NCI-H2227 treated with DMSO at 0.1 percent for 48 hours (cell line): ENCODE results near the gene SYDE2.
"Not testable (repeated sequence)": the region's sequence is repeated elsewhere in the genome, so short reads cannot be mapped to it uniquely, and the experiment has no call there.

Experiments used
- DNase-seq: peaks from one replicate; lab custom pipeline; 2025; lab: John Stamatoyannopoulos, UW

Gene SYDE2

DNA sequence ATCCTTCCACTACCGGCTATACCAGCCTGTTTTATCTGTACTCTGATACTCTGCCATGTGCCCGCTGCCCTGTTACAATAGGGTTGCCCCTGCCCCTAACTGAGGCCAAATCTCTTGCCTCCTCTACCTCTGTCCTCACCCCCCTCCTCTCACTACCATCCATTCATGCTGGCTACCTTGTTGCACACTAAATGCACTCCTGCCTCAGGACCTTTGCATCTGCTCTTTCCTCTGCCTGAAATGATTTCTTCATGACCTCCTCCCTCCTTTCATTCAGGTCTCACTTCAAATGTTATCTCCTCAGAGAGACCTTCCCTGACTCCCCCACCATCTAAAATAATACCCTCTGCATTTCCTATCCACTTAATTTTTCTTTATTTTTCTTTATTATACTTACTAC is 7.7 kb upstream of the SYDE2 start:
- DNase-seq, result no peak

DNA sequence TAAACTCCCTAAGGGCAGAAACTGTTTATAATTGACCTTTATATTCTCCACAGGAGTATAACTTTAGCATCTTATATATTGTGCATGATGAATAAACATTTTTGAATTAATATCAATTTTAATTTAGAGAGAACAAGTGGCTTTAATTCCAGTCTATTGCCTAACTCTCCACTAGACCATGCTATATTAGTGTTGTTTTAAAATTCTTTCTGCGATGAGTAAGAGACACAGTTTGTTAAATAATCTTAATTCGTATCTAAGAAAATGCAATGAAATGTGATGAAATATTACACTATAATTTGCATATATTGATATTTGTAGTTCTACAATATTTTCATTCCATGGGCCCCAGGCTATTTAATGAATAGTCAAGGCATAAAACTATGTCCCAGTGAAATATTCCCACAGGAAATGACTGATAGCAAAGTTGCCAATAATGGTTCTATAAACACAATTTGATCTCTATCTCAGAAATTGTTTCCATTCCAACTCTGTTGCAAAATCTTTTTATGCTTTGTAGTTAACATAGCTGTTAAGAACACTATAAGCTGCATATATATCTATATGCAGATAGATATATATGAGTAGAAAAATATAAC is 2.9 kb upstream of the SYDE2 start:
- no peak for DNase-seq

DNA sequence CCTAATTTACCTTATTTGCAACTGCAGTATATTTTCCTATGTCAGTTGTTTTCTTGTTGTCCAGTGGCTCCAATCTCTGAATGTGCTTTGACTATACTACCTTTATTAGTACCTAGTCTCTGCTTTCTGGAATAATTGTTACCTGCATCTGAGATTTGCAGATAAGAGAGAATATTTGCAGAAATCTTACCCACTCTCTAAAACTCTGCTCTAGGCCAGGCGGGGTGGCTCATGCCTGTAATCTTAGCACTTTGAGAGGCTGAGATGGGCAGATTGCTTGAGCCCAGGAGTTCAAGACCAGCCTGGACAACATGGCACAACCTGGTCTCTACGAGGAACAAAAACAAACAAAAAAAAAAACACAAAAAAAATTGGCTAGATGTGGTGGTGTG is 2.0 kb upstream of the SYDE2 start:
- DNase-seq, result no peak

DNA sequence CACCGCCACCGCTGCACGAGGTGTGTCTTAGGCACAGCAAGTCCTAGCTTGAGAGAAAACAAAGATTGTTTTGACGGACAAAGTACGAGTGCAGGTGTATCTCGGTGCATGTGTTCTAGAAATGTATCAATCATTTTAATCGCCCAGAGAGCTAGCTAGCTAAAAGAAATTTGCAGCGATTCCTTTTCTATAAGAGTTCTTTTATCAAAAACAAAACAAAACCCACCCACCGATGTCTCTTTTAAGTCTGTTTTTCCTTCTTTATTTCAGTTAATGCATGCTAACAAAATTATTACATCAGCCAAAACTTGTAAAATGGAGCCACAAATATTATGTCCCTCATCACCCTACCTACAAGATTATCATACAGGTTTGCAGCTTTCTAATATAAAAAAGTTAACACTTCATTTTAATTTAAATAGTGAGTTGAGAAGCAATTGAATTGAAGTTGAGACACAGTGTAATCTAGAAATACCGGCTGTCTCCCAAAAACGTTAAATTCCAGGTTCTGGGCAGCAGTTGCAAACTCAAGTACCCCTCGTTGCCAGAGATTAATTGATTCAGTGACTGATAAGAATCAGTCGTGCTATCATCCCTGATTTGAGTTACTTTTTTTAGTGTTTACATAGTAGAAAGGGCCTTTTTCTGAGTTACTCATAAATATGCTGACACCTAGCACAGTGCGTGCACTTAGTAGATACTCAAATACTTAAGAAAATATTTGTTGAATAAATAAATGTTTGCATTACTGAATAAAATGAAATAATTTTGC is 1.5 kb upstream of the SYDE2 start:
- no peak for DNase-seq

DNA sequence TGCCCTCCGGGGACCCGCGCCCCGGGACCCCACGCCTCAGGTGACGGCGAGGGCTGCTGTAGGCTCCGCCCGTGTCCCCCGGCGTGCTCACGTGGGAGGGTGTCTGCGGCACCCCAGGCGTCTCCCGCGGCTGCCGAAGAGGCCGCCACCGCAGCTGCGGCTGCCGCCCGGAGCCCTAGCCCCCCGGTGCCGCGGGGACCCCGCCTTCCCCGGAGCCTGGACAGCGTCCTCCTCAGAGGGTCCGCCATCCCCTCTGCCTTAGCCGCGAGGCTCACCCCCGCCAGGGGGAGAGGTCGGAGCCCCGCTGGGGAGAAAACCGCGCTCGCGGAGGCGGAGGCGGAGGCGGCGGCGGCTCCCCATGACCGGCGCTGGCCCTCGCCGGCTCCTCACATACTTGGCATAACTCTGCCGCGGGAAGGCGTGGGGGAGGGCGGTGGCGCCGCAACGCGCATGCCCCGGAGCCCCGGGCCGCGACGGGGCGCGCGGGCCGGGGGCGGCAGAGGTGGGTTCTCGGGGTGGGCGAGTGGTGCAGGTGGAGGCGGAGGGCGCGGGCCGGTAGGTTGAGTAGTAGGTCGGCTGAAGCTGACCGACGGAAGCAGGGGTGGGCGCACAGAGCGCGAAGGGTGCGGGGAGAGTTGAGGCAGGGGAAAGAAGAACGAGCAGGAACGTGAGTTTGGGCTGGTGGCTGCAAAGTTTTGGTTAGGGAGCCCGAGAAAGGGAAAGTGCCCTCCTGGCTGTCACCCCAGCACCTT is 700 bp upstream of the SYDE2 start:
- no peak for DNase-seq

DNA sequence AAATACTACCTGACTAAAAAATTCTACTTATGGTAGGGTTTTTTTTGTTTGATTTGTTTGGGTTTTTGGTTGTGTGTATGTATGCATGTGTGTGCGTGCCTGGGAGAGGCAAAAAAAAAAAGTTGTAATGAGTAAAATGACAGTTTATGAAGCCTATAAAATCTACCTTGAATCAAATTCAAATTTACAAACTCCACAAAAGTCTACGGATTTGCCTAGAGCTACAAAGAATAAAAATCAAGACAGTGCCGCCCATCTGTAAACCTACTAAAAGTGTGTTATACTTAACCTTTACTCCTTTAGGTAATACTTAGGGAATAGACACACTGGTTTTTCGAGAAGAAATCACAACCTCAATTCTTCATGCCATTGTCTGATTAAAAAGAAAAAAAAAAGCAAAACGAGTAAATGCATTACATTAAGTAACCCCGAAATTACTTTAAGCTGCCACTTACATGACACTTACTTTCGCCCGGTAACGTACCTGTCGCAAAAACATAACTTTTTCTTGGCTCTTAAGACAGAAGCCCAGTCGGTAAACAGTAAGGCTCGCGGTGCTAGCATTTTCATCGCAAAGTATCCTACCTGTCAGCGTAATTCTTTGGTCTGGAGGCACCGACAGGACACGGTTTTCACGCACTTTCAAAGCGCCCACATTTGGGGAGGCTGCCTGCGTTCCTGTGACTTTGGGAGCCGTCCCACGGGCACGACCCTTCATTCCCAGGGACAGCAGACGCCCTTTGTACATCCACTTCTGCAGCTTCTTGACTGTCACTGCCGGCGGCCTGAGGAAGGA is 951 bp downstream of the SYDE2 start:
- no peak for DNase-seq

DNA sequence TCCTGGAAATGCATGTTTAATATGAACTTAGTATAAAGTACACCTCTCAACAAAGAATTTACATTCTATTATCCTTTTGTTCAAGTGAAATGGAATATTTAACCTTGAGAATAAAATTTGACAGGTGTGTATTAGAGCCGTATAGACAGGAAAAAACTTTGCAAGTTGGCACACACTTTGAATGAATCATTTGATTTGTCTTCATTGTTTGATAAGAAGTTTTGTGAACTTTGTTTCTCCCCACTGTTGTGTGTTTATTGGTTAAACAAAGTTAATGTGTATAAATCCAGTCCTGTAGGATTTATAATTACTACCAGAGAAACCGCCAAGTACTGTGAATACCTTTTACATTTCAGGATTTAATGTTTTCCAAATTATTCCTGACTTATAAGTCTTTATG is 2.0 kb downstream of the SYDE2 start:
- no peak for DNase-seq

DNA sequence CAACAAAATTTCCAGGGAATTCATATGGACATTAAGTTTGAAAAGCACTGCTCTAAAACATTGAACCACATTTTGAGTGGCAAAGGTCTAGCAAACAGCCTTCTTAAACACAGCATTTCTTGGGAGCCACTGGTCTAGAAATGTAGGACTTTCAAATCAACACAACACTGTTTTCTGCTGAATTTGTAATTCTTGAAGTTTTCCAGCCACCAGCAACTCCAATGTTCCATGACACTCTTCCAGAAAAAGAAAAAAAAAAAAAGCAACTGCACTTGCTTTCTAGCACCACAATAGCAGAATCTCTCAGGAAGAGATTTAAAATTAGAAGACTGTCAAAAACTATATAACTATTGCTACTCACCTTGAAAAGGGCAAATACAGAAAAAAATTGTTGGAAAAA is 4.5 kb downstream of the SYDE2 start:
- DNase-seq, result no peak

DNA sequence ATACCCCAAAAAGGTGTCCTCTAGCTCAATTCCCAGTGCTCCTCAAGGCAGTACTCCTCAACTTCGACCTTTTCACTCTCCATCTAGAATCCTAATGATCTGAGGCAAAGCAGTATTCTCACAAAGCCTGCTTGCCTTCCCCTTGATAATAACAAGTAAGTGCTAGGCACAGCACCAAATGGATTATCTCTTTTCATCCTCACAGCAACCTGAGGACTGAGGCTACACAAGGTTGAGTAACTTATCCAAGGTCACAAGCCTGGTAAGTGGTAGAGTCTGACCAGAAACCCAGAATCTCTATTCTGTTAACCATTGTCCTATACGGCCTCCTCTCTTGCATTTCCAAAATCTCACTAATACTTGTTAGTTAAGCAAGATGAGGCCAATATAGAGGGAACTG is 5.1 kb downstream of the SYDE2 start:
- DNase-seq, result no peak

DNA sequence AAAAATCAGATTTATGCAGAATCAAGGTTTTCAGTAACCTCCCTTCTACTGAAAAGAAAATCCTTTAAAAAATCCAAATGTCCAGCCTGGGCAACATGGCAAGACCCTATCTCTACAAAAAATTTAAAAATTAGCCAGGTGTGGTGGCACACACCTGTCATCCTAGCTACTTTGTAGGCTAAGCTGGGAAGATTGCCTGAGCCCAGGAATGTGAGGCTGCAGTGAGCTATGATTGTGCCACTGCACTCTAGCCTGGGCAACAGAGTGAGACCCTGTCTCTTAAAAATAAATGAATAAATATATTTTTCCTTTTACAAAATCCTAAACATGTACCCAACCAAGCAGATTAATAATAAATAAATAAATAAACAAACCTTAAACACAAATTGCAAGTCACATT is 8.7 kb downstream of the SYDE2 start:
- not testable (repeated sequence) for DNase-seq

DNA sequence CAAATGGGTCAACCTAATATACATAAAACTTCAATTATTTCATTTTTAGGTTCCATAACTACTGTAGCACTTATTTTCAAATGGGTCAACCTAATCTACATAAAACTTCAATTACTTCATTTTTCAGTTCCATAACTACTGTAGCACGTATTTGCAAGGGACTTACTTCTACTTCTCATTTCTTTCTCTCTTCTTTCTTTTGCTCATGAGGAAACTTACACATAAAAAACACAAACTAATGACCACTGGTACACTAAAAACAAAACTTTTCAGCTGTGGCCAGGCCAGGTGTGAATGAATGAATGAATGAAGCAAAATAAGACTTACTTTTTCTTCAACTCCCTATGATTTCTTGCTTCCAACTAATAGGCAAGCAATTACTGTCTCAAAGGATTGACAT is 11.7 kb downstream of the SYDE2 start:
- DNase-seq, result no peak

DNA sequence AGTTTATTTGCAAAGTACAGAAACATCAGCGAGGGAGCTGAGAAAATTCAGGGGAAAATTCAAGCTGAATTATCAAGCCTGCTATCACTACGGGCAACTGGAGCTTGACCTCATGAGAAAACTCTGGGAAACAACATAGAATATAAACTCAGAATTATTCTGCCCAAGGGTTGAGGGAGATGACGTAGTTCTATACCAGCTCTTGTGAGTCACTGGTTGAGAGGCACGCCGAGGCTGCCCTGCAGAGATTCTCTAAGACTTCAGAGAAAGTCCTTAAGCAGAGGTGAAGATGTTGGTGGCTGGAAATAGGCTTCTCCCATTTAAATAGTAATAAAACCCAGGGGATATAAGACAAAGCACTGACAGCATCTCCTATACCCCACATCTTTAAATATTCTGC is 12.3 kb downstream of the SYDE2 start:
- no peak for DNase-seq

DNA sequence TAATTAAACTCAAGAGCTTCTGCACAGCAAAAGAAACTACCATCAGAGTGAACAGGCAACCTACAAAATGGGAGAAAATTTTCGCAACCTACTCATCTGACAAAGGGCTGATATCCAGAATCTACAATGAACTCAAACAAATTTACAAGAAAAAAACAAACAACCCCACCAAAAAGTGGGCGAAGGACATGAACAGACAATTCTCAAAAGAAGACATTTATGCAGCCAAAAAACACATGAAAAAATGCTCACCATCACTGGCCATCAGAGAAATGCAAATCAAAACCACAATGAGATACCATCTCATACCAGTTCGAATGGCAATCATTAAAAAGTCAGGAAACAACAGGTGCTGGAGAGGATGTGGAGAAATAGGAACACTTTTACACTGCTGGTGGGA is 13.8 kb downstream of the SYDE2 start:
- DNase-seq, result not testable (repeated sequence)

DNA sequence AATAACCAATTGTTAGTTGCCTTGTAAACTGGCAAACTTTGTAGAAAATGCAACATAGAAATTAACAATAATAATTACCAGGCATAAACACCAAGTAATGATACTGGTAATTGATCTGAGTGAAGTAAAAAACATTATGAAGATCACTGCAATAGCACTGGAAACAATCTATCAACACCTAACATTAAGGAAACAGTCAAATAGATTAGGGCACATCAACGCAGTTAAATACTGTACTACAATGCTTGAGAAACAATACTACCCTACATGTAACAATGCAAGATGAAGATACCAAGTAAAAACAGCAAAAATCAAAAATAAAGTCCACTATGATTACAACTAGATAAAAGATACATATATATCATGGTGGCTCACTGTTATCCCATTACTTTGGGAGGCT is 16.6 kb downstream of the SYDE2 start:
- no peak for DNase-seq

DNA sequence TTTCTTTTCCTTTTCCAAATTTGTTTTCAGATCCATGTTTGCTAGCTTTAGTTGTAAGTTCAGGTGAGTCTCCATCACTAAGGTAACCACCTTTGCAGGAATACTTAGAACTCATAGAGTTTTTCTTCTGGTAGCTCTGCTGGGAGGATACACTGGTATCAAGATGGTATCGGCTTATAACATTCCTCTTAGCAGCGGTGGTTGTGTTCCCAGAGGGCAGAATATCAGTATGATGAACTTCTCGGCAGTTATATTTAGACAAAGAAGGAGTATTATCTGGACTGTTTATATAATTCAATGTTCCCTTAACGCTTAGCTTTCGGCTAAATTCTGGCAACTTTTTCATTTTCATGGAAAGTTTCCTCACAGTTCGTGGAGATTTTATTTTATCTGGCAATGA is 18.1 kb downstream of the SYDE2 start:
- DNase-seq, result no peak

DNA sequence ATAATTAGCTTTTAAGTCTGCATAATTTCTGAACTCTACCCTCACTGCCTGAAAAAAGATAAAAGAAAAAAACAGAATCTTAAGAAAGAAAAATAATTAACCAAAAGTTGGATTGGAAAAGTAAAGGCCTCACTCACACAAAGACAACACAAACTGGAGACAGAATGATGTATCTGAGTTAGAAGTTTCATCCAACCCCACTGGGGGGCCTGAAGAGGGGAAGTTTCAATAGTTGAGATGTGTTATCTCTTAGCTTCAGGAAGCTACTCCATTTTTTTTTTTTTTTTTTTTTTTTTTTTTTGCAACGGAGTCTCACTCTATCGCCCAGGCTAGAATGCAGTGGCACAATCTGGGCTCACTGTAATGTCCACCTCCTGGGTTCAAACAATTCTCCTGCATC is 19.9 kb downstream of the SYDE2 start:
- no peak for DNase-seq

DNA sequence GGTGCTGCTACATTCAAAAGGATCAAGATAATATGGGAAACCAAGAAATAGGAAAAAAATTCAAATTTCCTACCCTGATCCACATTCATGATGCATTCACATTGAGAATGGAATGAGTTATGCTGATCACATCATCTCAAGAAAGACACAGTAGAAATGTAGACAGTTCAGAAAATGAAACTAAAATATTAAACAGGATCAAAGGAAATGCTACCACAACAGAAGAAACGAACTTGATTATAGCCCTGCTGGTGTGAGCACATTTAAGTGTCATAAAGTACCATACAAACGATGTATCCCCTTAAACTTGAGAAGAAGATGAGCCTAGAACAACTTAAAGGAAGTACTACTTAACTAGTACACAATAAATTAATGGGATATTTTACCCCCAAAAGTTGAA is 21.3 kb downstream of the SYDE2 start:
- no peak for DNase-seq

DNA sequence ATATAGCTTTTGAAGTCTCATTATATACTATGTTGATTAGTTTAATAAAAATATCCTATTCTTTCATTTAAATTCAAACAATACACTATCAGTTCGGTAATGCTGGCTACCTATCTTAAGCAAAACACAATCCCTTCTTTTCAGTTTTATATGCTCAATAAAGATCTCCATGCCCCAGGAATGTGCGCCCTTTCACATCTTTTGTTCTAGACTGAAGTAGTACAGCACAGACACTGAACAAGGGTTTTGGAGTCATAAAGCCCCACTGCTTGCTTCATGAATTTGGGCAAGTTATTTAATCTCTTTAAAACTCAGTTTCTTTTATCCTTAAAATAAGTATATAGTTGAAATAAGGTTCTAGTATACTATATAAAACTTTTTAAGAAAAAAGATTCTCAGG is 22.4 kb downstream of the SYDE2 start:
- no peak for DNase-seq

DNA sequence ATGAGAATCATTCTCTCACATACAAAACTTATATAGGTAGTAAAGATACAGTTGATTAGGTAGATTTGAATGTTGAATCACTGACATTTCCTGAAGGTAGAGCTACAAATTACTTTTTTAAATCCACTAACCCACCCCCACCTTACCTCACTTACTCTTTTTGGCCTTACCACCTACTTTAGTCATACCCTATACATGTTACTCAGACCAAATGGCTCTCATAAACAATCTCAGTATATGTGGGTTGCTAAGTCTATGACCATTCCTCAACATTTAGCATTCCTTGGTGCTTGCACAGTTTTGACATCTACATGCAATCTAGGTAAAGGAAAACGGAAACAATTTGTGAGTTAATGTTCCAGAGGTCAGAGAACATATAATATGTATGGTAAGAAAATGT is 26.3 kb downstream of the SYDE2 start:
- DNase-seq, result no peak

DNA sequence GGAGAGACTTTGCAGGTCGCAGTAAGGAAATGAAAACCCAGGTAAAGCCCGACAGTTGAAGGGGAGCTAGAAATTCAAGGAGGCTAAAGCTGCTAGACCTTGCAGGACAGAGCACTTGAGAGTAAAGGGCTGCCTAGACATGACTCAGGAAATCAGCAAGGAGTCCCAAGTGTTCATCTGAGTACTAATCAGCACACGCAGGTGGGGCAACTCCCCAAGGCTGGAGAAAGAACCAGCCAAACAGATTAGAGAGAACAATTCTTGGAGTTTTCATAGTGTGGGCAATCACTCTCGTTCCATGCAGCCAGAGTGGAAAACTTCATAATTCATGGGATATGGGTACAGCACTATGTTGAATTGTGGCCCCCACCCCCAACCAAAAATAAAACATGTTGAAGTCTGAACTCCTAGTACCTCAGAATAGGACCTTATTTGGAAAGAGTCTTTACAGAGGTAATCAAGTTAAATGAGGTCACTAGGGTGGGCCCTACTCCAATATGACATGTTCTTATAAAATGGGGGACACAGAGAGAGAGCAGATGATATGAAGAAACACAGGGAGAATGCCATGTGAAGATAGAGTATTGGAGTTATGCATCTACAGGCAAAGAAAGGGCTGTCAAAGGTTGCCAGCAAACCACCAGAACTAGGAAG is 28.0 kb downstream of the SYDE2 start:
- DNase-seq, result no peak

DNA sequence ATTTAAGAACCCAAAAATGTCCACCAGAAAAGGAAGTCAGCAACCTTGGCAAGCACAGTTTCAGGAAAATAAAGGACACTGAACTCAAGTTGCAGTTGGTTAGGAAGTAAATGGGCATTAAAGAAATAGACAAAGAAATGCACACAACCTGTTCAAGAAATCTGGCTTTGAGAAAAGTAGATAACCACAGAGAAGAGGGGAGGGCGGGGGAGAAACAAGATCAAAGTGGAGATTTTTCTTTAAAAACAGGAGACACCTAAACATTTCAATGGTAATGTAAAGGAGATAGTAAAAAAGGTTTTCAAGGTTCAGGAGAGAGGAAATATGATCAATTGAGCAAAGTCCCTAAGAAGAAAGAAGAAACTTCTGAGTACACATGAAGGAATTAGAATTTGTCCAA is 29.1 kb downstream of the SYDE2 start:
- no peak for DNase-seq

DNA sequence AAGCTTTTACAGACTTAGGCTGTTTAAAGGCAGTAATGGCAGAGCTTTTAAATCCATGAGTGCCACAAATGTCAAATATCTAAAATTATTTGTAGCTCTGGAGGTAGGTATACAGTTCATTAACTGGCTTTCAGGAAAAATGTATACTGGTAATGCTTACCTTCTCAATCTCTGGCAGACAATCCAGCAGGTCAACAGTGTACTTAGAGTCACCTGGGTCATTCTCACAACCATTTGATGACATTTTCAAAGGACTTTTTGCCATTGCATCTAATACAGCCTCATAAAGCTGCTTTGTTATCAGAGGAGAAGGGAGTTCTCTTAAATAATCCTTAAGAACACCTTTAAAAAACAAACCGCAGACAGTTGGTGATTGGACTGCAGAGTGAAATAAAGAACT is 31.9 kb downstream of the SYDE2 start:
- no peak for DNase-seq
